ENCODE data around the gene CNOT2. TPM values are rescaled to one million over a fixed set of nuclear protein-coding genes. Genes with fewer than 3 reads are reported as not detected.

Gene CNOT2
- total and polyA plus RNA-seq, 2 experiments from 2014 or later = 110 to 152 TPM

GRCh38 chr12:70249903-70250302 is 6.7 kb downstream of the CNOT2 start:
- Histone ChIP-seq H3K4me1 (ENCODE audit: insufficient read depth) (peaks cover 65% of the 10 kb centered on the region), H3K36me3 (ENCODE audit: insufficient read depth) (no peaks in the 10 kb centered on the region), H3K79me2 (replicated peaks; ENCODE audit: insufficient read depth) (peaks cover 100% of the 10 kb centered on the region), H3F3A (replicated peaks; ENCODE audit: low read depth) (no peaks in the 10 kb centered on the region), H3K9me2 (ENCODE audit: insufficient read depth) (no peaks in the 10 kb centered on the region), H2AFZ (no peak overlapping the region), H3K27me3 (ENCODE audit: insufficient read depth) (no peaks in the 10 kb centered on the region), H3K27ac (ENCODE audit: low read depth) (no peak overlapping the region), H3K4me3 (no peak overlapping the region), H3K4me2 (no peak overlapping the region), H4K20me1 (replicated peaks; ENCODE audit: insufficient read depth) (peaks cover 24% of the 10 kb centered on the region)
- DNase-seq (ENCODE audit: low spot score) (no peak), ATAC-seq (no peak)
- peaks cover 62% of the 10 kb centered on the region for H3K4me1 Mint-ChIP-seq
- H3K36me3 Mint-ChIP-seq (ENCODE audit: low read depth) = no peaks in the 10 kb centered on the region
- peaks cover 2% of the 10 kb centered on the region for H3K27me3 Mint-ChIP-seq (ENCODE audit: insufficient read depth, low read depth, poor library complexity)
- no peaks in the 10 kb centered on the region for H3K9me3 Mint-ChIP-seq
- TF ChIP-seq POLR2AphosphoS5 (IDR thresholded peaks at IDR 0.05; ENCODE audit: low read depth) (no peak), ZNF331 (CRISPR knock-in tag; IDR thresholded peaks at IDR 0.05; ENCODE audit: low read depth) (no peak), EZH2 (IDR thresholded peaks at IDR 0.05; ENCODE audit: low read depth, unreplicated experiment) (no peak), REST (IDR thresholded peaks at IDR 0.05; ENCODE audit: unreplicated experiment) (no peak), ZNF114 (CRISPR knock-in tag; IDR thresholded peaks at IDR 0.05) (no peak)
- H3K4me3 Mint-ChIP-seq = no peak overlapping the region
- no peak overlapping the region for H3K27ac Mint-ChIP-seq

- no peak for TF ChIP-seq JUNB (IDR thresholded peaks at IDR 0.05; ENCODE audit: unreplicated experiment)
- TF ChIP-seq ETS1 (IDR thresholded peaks at IDR 0.05) = no peak
- no peak for TF ChIP-seq ZNF331 (CRISPR knock-in tag; IDR thresholded peaks at IDR 0.05; ENCODE audit: low read depth)
- no peak for TF ChIP-seq ZNF462 (CRISPR knock-in tag; IDR thresholded peaks at IDR 0.05)
- TF ChIP-seq POLR2AphosphoS5 (IDR thresholded peaks at IDR 0.05; ENCODE audit: low read depth) = no peak
- Histone ChIP-seq H3K4me1 (ENCODE audit: insufficient read depth) (peaks cover 64% of the 10 kb centered on the region), H3K9me2 (ENCODE audit: insufficient read depth) (no peaks in the 10 kb centered on the region), H4K20me1 (replicated peaks; ENCODE audit: insufficient read depth) (peaks cover 27% of the 10 kb centered on the region), H2AFZ (no peak overlapping the region), H3K27ac (ENCODE audit: low read depth) (no peak overlapping the region), H3K27me3 (ENCODE audit: insufficient read depth) (no peaks in the 10 kb centered on the region), H3K79me2 (replicated peaks; ENCODE audit: insufficient read depth) (peaks cover 100% of the 10 kb centered on the region), H3K4me2 (peak overlapping the region; percentile 38), H3K36me3 (ENCODE audit: insufficient read depth) (no peaks in the 10 kb centered on the region), H3K4me3 (no peak overlapping the region), H3F3A (replicated peaks; ENCODE audit: low read depth) (no peaks in the 10 kb centered on the region)
- no peaks in the 10 kb centered on the region for H3K9me3 Mint-ChIP-seq
- H3K4me3 Mint-ChIP-seq = peak overlapping the region; percentile 22; the same call in 2 of the 3 replicates
- ATAC-seq (peak; percentile 27; the same call in 1 of the 3 replicates), DNase-seq (ENCODE audit: low spot score) (peak; percentile 42)
- 0 out of 2 replicates have a peak overlapping the region, but pooled peaks have one; percentile 28 for H3K27ac Mint-ChIP-seq
- no peaks in the 10 kb centered on the region for H3K36me3 Mint-ChIP-seq (ENCODE audit: low read depth)
- peaks cover 2% of the 10 kb centered on the region for H3K27me3 Mint-ChIP-seq (ENCODE audit: insufficient read depth, low read depth, poor library complexity)
- peaks cover 64% of the 10 kb centered on the region for H3K4me1 Mint-ChIP-seq
These were observed 8.0 kb downstream of the CNOT2 start for GRCh38 chr12:70251226-70251625.
